ENCODE data around the gene HMCN2.

The HMCN2 gene

DNA sequence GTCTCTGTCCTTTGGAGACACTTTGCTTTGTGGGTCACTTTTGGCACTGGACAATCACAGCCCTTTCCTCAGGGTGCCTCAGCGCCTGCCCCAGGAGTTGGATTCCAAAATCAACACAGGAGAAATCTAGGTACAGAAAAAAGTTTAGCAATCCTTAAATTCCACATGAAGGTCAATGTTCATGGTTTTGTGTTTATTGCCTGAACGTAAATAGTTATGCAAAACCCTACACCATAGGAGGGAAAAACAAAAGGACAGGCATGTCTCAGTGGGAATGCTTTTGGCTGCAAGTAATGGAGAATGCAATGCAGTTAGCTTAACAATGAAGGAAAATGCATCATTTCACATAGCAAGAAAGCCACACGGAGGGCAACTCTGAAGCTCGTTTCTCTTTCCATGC lies 6.5 kb upstream of the HMCN2 start:
- no peak overlapping the region for H3K4me3 ChIP-seq (replicated peaks; ENCODE audit: low read depth, low read length)
- DNase-seq (ENCODE audit: low read depth), result no peak
- TF ChIP-seq, protein P1, sequence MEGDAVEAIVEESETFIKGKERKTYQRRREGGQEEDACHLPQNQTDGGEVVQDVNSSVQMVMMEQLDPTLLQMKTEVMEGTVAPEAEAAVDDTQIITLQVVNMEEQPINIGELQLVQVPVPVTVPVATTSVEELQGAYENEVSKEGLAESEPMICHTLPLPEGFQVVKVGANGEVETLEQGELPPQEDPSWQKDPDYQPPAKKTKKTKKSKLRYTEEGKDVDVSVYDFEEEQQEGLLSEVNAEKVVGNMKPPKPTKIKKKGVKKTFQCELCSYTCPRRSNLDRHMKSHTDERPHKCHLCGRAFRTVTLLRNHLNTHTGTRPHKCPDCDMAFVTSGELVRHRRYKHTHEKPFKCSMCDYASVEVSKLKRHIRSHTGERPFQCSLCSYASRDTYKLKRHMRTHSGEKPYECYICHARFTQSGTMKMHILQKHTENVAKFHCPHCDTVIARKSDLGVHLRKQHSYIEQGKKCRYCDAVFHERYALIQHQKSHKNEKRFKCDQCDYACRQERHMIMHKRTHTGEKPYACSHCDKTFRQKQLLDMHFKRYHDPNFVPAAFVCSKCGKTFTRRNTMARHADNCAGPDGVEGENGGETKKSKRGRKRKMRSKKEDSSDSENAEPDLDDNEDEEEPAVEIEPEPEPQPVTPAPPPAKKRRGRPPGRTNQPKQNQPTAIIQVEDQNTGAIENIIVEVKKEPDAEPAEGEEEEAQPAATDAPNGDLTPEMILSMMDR (IDR thresholded peaks at IDR 0.05; ENCODE audit: low read length, missing control alignments), result no peak

DNA sequence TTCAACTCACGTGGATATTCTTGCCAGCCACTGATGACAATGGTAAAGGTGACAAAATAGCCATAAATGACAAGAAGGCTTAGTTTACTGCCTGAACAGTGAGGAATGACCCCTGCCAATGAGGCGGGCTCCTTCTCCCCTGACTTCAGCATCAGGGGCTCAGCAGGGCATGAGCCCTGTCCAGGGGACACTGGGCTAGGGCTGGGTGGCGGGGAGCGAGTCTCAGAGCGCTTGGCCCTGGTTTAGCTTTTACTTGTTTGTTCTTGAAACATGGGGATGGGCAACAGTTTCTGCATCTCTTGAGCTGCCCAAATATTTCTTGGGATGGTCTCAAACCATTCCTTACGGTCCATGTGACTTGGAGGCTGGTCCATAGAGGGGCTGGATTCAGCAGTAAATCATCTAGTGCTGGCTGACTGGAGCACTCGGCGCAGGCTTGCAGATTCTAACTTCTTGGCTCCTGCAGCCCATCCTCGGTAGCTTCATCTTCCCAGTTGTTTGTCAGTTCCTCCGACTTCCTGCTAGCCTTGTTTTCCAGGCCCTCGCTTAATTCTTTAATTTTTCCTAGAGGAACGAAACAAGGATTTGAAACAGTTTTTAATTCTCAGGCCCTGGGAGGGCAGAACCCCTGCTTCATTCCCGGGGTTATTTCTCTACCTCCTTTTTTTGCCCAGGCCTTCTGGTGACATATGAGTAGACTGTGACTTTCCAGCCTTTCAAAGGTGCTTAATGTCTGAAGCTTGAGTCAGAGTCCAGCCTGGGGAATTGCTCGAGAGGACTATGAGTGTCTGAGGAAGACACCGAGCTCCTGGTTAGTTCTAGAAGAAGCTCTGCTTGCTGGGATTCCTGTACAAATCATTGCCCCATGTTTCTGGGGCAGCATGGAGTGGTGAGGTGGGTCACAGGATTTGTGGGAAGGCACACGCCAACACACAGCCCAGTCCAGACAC lies 4.5 kb upstream of the HMCN2 start:
- no peak for DNase-seq (ENCODE audit: low read depth)
- H3K4me3 ChIP-seq (replicated peaks; ENCODE audit: low read depth, low read length), result no peak overlapping the region
- TF ChIP-seq, protein P1 (IDR thresholded peaks at IDR 0.05; ENCODE audit: low read length, missing control alignments), result no peak

DNA sequence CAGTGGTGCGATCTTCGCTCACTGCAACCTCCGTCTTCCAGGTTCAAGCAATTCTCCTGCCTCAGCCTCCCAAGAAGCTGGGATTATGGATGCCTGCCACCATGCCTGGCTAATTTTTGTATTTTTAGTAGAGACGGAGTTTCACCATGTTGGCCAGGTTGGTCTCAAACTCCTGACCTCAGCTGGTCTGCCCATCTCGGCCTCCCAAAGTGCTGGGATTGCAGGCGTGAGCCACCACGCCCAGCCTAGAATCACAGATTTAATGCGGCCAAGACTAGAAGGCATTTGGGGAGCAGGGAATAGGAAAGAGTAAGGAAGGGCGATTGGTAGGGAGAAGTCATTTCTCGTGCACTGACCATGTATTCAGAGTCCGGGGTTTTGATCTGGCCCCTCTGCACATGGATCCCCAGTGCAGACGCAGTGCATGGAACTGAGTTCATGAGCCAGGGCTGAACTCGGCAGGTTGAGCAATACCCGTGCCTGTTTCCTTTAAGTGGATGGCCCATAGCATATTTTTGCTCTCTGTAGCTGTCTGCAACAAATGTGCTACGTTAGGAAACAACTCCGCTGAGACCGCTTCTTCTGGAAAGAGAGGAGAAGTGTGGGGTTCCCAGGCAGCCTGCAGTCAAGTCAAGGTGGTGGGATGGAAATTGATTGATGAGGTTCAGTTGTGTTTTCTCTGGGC lies 3.4 kb upstream of the HMCN2 start:
- TF ChIP-seq, protein P1 (IDR thresholded peaks at IDR 0.05; ENCODE audit: low read length, missing control alignments), result no peak
- no peak overlapping the region for H3K4me3 ChIP-seq (replicated peaks; ENCODE audit: low read depth, low read length)
- no peak for DNase-seq (ENCODE audit: low read depth)

DNA sequence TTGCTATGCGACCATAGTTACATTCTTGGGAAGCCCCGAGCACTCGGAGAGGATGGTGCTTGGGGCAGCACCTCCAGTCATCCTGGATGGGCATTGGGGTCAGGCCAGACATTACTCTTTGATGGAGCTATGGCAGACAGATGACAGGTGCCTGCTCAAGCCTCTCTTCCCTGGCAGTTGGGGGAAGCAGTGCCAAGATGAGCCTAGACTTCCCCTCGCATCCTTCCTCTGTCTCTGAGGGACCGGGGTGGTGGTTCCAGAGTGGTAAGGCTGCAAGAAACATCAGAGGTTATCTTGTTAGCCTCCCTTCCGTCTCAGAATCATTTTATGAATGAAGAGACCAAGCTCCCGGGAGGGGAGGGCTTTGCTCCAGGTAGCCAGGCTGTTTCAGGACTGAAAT lies 2.8 kb upstream of the HMCN2 start:
- TF ChIP-seq, protein P1 (IDR thresholded peaks at IDR 0.05; ENCODE audit: low read length, missing control alignments), result no peak
- DNase-seq (ENCODE audit: low read depth), result no peak
- H3K4me3 ChIP-seq (replicated peaks; ENCODE audit: low read depth, low read length), result no peak overlapping the region

DNA sequence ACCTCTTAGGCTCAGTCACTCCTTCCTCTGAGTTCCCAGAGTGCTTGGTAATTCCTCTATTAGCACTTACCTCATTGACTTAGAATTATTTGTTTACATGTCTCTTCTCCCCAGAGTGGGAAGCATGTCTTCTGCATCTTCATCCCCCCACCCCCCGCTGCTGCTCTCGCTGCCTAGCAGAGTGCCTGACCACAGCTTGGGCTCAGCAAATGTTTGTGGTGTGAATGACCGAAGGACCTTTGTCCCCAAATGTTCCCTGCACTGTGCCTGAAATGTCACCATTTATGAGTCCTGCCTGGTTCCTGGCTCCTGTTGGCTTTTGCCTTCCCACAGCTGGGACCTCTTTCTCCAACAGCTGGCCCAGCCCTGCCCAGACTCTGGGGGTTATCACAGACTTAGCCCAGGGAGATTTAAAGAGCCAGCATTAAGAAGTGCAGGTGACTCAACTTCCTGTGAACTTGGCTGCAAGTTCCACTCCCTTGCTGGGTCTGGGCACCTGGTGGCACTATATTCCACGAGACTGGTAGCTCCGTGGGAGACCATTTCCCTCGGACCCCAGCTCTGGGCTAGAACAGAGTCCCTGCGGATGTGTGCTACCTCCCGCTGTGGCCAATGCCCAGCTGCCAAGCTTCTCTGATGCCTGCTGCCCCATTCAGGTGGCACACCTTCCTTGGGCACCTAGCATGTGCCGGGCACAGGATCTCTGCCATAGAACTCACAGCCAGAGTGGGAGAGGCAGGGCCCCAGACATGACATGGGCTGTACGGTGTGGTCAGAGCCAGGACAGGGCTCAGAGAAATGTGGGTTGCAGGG lies 1.8 kb upstream of the HMCN2 start:
- TF ChIP-seq, protein P1 (IDR thresholded peaks at IDR 0.05; ENCODE audit: low read length, missing control alignments), result no peak
- no peak for DNase-seq (ENCODE audit: low read depth)
- H3K4me3 ChIP-seq (replicated peaks; ENCODE audit: low read depth, low read length), result no peak overlapping the region

DNA sequence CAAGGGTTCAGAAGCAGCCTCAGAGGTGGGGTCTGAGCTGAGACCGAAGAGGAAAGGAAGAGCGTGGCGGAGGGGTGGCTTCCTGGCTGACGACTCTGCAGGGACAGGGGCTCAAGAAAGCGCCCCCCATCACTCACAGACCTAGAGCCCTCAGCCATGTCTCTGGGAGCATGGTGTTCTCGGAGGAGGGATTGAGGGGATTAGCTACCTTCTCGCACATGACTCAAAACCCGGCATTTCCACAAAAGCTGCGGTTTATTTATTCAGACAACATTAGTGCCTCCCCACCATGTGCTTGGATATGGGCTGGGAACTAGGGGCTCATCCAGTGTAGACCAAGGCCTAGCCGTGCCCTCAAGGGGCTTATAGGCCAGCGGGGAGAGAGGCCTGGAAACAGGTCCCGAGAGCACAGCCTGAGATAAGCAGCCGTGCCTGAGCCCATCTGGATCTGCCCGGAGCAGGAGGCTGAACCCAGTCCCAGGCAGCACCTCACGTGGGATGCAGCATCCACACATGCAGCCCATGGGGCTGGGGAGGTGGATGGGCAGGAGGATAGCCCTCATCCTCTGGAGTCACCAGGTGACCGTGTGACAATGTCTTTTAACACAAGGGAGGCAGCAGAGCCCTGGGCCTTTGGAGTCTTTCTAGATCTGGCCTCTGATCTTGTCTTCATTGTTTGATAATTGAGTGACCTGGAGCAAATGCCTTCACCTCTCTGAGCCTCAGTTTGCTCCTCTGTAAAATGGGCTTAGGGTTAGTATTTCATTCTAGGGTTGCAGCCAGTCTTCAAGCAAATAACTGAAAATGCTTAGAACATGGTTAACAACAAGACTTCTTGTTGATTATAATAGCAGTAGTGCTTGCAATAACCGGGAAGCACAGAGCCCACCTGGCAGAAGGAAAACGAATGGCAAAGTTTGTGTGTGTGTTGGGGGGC lies 878 bp upstream of the HMCN2 start:
- no peak for DNase-seq (ENCODE audit: low read depth)
- no peak overlapping the region for H3K4me3 ChIP-seq (replicated peaks; ENCODE audit: low read depth, low read length)
- TF ChIP-seq, protein P1 (IDR thresholded peaks at IDR 0.05; ENCODE audit: low read length, missing control alignments), result no peak

Data from fibroblast of pulmonary artery (primary cell).